ENCODE measurements around the gene ERN2. TPM values are rescaled to one million over a fixed set of nuclear protein-coding genes. Genes with fewer than 3 reads are reported as not detected.
"Not testable (repeated sequence)": the region's sequence is repeated elsewhere in the genome, so short reads cannot be mapped to it uniquely, and the experiment has no call there.

ERN2 gene
- total RNA-seq, 1 donor from 2014 or later, result 1.8 TPM

DNA sequence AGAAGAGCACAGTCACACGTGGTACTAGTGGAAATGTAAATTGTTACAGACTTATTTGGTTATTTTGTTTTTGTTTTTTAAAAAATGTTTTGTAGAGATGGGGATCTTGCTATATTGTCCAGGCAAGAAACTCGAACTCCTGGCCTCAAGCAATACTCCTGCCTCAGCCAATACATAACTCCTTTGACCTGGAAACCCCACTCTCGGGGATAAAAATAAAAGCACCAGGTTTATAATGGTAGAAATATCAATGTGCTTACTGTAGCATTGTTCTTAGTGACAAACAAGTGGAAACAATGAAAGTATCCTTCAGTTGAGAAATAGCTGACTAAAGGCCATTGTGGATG is 11.7 kb upstream of the ERN2 start:
- Mint-ChIP-seq H3K36me3 (no peaks in the 10 kb centered on the region), H3K4me3 (no peak overlapping the region), H3K4me1 (peaks cover 4% of the 10 kb centered on the region), H3K27me3 (ENCODE audit: insufficient read depth, low read depth) (peaks cover 2% of the 10 kb centered on the region), H3K27ac (no peak overlapping the region), H3K9me3 (peaks cover 7% of the 10 kb centered on the region)
- H3K4me3 ChIP-seq, result no peak overlapping the region
- no peaks in the 10 kb centered on the region for H3K4me1 ChIP-seq
- no peaks in the 10 kb centered on the region for H3K79me2 ChIP-seq (ENCODE audit: low read depth)
- H3K27ac ChIP-seq, result no peak overlapping the region
- H4K20me1 ChIP-seq (ENCODE audit: low read depth), result no peaks in the 10 kb centered on the region
- no peaks in the 10 kb centered on the region for H3K27me3 ChIP-seq
- no peak overlapping the region for H3K4me2 ChIP-seq
- no peak overlapping the region for H3K9ac ChIP-seq
- no peaks in the 10 kb centered on the region for H3F3A ChIP-seq (ENCODE audit: low read depth)
- no peak for DNase-seq (ENCODE audit: low spot score)
- no peaks in the 10 kb centered on the region for H3K36me3 ChIP-seq
- TF ChIP-seq EZH2phosphoT487 (IDR thresholded peaks at IDR 0.05), result no peak
- TF ChIP-seq, protein P1, sequence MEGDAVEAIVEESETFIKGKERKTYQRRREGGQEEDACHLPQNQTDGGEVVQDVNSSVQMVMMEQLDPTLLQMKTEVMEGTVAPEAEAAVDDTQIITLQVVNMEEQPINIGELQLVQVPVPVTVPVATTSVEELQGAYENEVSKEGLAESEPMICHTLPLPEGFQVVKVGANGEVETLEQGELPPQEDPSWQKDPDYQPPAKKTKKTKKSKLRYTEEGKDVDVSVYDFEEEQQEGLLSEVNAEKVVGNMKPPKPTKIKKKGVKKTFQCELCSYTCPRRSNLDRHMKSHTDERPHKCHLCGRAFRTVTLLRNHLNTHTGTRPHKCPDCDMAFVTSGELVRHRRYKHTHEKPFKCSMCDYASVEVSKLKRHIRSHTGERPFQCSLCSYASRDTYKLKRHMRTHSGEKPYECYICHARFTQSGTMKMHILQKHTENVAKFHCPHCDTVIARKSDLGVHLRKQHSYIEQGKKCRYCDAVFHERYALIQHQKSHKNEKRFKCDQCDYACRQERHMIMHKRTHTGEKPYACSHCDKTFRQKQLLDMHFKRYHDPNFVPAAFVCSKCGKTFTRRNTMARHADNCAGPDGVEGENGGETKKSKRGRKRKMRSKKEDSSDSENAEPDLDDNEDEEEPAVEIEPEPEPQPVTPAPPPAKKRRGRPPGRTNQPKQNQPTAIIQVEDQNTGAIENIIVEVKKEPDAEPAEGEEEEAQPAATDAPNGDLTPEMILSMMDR (IDR thresholded peaks at IDR 0.05), result no peak
- TF ChIP-seq EZH2 (IDR thresholded peaks at IDR 0.05), result no peak
- no peaks in the 10 kb centered on the region for H3K9me3 ChIP-seq (ENCODE audit: low read depth)
- no peak overlapping the region for H2AFZ ChIP-seq (replicated peaks)

- Histone ChIP-seq H3K36me3 (no peaks in the 10 kb centered on the region), H2AFZ (replicated peaks) (no peak overlapping the region), H3K4me3 (no peak overlapping the region), H4K20me1 (ENCODE audit: low read depth) (no peaks in the 10 kb centered on the region), H3K27ac (no peak overlapping the region), H3F3A (ENCODE audit: low read depth) (no peaks in the 10 kb centered on the region), H3K9me3 (ENCODE audit: low read depth) (no peaks in the 10 kb centered on the region), H3K27me3 (no peaks in the 10 kb centered on the region), H3K4me2 (no peak overlapping the region), H3K4me1 (no peaks in the 10 kb centered on the region), H3K9ac (no peak overlapping the region), H3K79me2 (ENCODE audit: low read depth) (no peaks in the 10 kb centered on the region)
- Mint-ChIP-seq H3K36me3 (no peaks in the 10 kb centered on the region), H3K4me3 (no peak overlapping the region), H3K9me3 (peaks cover 7% of the 10 kb centered on the region), H3K4me1 (peaks cover 4% of the 10 kb centered on the region), H3K27me3 (ENCODE audit: insufficient read depth, low read depth) (peaks cover 2% of the 10 kb centered on the region), H3K27ac (no peak overlapping the region)
- no peak for DNase-seq (ENCODE audit: low spot score)
- TF ChIP-seq EZH2phosphoT487 (IDR thresholded peaks at IDR 0.05) (no peak), EZH2 (IDR thresholded peaks at IDR 0.05) (no peak)
- TF ChIP-seq, protein P1 (IDR thresholded peaks at IDR 0.05), result no peak
Observed at GRCh38 chr16:23724096-23724784, 11.2 kb upstream of the ERN2 start.

DNA sequence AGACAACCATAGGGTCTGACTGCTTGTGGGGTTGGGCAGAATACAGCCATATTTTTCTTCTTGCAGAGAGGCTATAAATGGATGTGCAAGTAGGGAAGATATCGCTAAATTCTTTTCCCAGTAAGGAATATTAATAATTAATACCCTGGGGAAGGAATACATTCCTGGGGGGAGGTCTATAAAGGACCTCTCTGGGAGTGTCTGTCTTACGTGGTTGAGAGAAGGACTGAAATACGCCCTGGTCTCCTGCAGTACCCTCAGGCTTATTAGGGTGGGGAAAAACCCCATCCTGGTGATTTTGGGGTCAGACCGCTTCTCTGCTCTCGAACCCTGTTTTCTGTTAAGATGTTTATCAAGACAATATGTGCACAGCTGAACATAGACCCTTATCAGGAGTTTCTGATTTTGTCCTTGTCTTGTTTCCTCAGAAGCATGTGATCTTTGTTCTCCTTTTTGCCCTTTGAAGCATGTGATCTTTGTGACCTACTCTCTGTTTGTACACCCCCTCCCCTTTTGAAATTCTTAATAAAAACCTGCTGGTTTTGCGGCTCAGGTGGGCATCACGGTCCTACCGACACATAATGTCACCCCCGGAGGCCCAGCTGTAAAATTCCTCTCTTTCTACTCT is 9.7 kb upstream of the ERN2 start:
- H4K20me1 ChIP-seq (ENCODE audit: low read depth); H3K4me3 Mint-ChIP-seq; H3K27me3 Mint-ChIP-seq (ENCODE audit: insufficient read depth, low read depth); H3K79me2 ChIP-seq (ENCODE audit: low read depth); H3K27ac ChIP-seq; H2AFZ ChIP-seq (replicated peaks); H3K36me3 Mint-ChIP-seq; H3K9me3 ChIP-seq (ENCODE audit: low read depth); DNase-seq (ENCODE audit: low spot score); H3K27me3 ChIP-seq; H3K4me2 ChIP-seq; H3K4me1 Mint-ChIP-seq; H3K4me1 ChIP-seq; H3F3A ChIP-seq (ENCODE audit: low read depth); H3K36me3 ChIP-seq; H3K27ac Mint-ChIP-seq; H3K9me3 Mint-ChIP-seq; H3K4me3 ChIP-seq; H3K9ac ChIP-seq: not testable (repeated sequence)

GRCh38 chr16:23716484-23716883 is 3.5 kb upstream of the ERN2 start:
- H3K27me3 Mint-ChIP-seq (ENCODE audit: insufficient read depth, low read depth), result peaks cover 15% of the 10 kb centered on the region
- DNase-seq (ENCODE audit: low spot score), result no peak
- no peaks in the 10 kb centered on the region for H3F3A ChIP-seq (ENCODE audit: low read depth)
- H3K27ac Mint-ChIP-seq, result no peak overlapping the region
- no peaks in the 10 kb centered on the region for H4K20me1 ChIP-seq (ENCODE audit: low read depth)
- no peaks in the 10 kb centered on the region for H3K4me1 Mint-ChIP-seq
- no peak overlapping the region for H3K9ac ChIP-seq
- TF ChIP-seq, protein P1 (IDR thresholded peaks at IDR 0.05), result no peak
- TF ChIP-seq EZH2phosphoT487 (IDR thresholded peaks at IDR 0.05), result no peak
- TF ChIP-seq EZH2 (IDR thresholded peaks at IDR 0.05), result no peak
- no peak overlapping the region for H2AFZ ChIP-seq (replicated peaks)
- no peaks in the 10 kb centered on the region for H3K36me3 Mint-ChIP-seq
- no peak overlapping the region for H3K4me2 ChIP-seq
- H3K27me3 ChIP-seq, result peaks cover 23% of the 10 kb centered on the region
- H3K36me3 ChIP-seq, result no peaks in the 10 kb centered on the region
- no peak overlapping the region for H3K4me3 ChIP-seq
- peaks cover 5% of the 10 kb centered on the region for H3K9me3 Mint-ChIP-seq
- no peak overlapping the region for H3K4me3 Mint-ChIP-seq
- H3K79me2 ChIP-seq (ENCODE audit: low read depth), result no peaks in the 10 kb centered on the region
- no peaks in the 10 kb centered on the region for H3K9me3 ChIP-seq (ENCODE audit: low read depth)
- H3K27ac ChIP-seq, result no peak overlapping the region
- H3K4me1 ChIP-seq, result no peaks in the 10 kb centered on the region

Data from neural progenitor cell (in vitro differentiated cells).